Activated CD4-positive, alpha-beta memory T cell treated with anti-CD3 and anti-CD28 coated beads for 36 hours (primary cell): ENCODE data around the gene PELO. TPM values are rescaled to one million over a fixed set of nuclear protein-coding genes. Genes with fewer than 3 reads are reported as not detected.
A peak's percentile ranks its signal among the peaks of the same experiment; 100 is the strongest.

ENCODE experiments used
- CTCF ChIA-PET: fragments of 350-600 bp; sonication (Branson Sonifier 250); formaldehyde crosslinking; loops from one replicate; lab custom pipeline; 2021; ENCODE audit warnings: antibody characterized with exemption, inconsistent platforms; lab: Charles Lee
- POLR2A ChIA-PET: fragments of 350-600 bp; sonication (Branson Sonifier 250); formaldehyde crosslinking; loops from one replicate; lab custom pipeline; 2021; ENCODE audit warnings: antibody characterized with exemption; lab: Charles Lee
- DNase-seq: peaks from one replicate; pipeline ENCODE4 v3.0.0-alpha.2; 2020
- H3K27ac Mint-ChIP-seq: one replicate; pipeline ENCODE4 v1.8.0; 2021; ENCODE audit warnings: mixed read lengths
- H3K27me3 Mint-ChIP-seq: one replicate; pipeline ENCODE4 v1.8.0; 2021; ENCODE audit warnings: mixed read lengths
- H3K36me3 Mint-ChIP-seq: one replicate; pipeline ENCODE4 v1.8.0; 2021; ENCODE audit warnings: mixed read lengths
- H3K4me1 Mint-ChIP-seq: one replicate; pipeline ENCODE4 v1.8.0; 2021; ENCODE audit warnings: low read depth, mixed read lengths
- H3K4me3 Mint-ChIP-seq: one replicate; pipeline ENCODE4 v1.8.0; 2021; ENCODE audit warnings: mild to moderate bottlenecking, mixed read lengths
- H3K9me3 Mint-ChIP-seq: one replicate; pipeline ENCODE4 v1.8.0; 2021; ENCODE audit warnings: mixed read lengths
- intact Hi-C: fragments of 100-400 bp; cut with micrococcal nuclease; formaldehyde crosslinking; loops from one replicate; pipeline ENCODE4 v1.15.1; 2023
- total RNA-seq, 2 experiments: library from RNA; stranded (reverse); gene quantifications; one replicate each; pipeline ENCODE4 v1.2.3, GENCODE V29; 2021

Gene PELO
- total RNA-seq, 2 experiments from 2014 or later: 15.1 to 16.2 TPM

GRCh38 chr5:52801329-52801728 is 13.6 kb downstream of the PELO start:
- Mint-ChIP-seq H3K9me3 (no peaks in the 10 kb centered on the region), H3K4me3 (peak overlapping the region; percentile 88), H3K27me3 (no peaks in the 10 kb centered on the region), H3K36me3 (peaks cover 41% of the 10 kb centered on the region), H3K4me1 (peaks cover 53% of the 10 kb centered on the region), H3K27ac (peak overlapping the region; percentile 96)
- ChIA-PET CTCF (interaction anchor here (0.9 to 3.2 kb wide), 4 partner anchors 14 to 114 kb away, joined by 3 to 16 read pairs (median 3); partner anchors contain the start of genes ITGA1 and PELO), POLR2A (interaction anchor here (3.4 kb wide), 1 partner anchor 12 kb away, joined by 12 read pairs; no protein-coding TSS in a partner anchor)
- no peak for DNase-seq
- intact Hi-C loops: loop anchor here (2.0 to 5.0 kb wide), 5 partner anchors 31 to 1509 kb away; partner anchors contain the start of genes ARL15 and MOCS2

- ChIA-PET POLR2A (no interaction called here), CTCF (interaction anchor here (1.4 kb wide), 1 partner anchor 110 kb away, joined by 3 read pairs; no protein-coding TSS in a partner anchor)
- H3K9me3 Mint-ChIP-seq: no peaks in the 10 kb centered on the region
- intact Hi-C loops: loop anchor here (5.0 kb wide), 2 partner anchors 95 to 205 kb away; no protein-coding TSS in a partner anchor
- no peaks in the 10 kb centered on the region for H3K27me3 Mint-ChIP-seq
- no peak for DNase-seq
- peaks cover 51% of the 10 kb centered on the region for H3K4me1 Mint-ChIP-seq
- no peak overlapping the region for H3K27ac Mint-ChIP-seq
- H3K36me3 Mint-ChIP-seq: peaks cover 41% of the 10 kb centered on the region
- peak overlapping the region; percentile 17 for H3K4me3 Mint-ChIP-seq
These were observed 14.7 kb downstream of the PELO start for GRCh38 chr5:52802272-52802973.

GRCh38 chr5:52802974-52803336 is 15.2 kb downstream of the PELO start:
- H3K27ac Mint-ChIP-seq: no peak overlapping the region
- H3K9me3 Mint-ChIP-seq: no peaks in the 10 kb centered on the region
- H3K4me1 Mint-ChIP-seq: peaks cover 47% of the 10 kb centered on the region
- H3K27me3 Mint-ChIP-seq: no peaks in the 10 kb centered on the region
- POLR2A ChIA-PET: no interaction called here
- CTCF ChIA-PET: interaction anchor here (0.6 kb wide), 1 partner anchor 312 kb away, joined by 3 read pairs; no protein-coding TSS in a partner anchor
- intact Hi-C loops: loop anchor here (5.0 kb wide), 2 partner anchors 96 to 204 kb away; no protein-coding TSS in a partner anchor
- H3K4me3 Mint-ChIP-seq: peak overlapping the region; percentile 20
- peaks cover 41% of the 10 kb centered on the region for H3K36me3 Mint-ChIP-seq
- DNase-seq: no peak

- POLR2A ChIA-PET: no interaction called here
- H3K4me3 Mint-ChIP-seq: no peak overlapping the region
- no peaks in the 10 kb centered on the region for H3K9me3 Mint-ChIP-seq
- CTCF ChIA-PET: interaction anchor here (2.4 kb wide), 1 partner anchor 17 kb away, joined by 7 read pairs; the partner anchor contains the start of genes ITGA1 and PELO
- DNase-seq: no peak
- peaks cover 41% of the 10 kb centered on the region for H3K36me3 Mint-ChIP-seq
- peaks cover 34% of the 10 kb centered on the region for H3K4me1 Mint-ChIP-seq
- intact Hi-C loops: loop anchor here (5.0 kb wide), 2 partner anchors 97 to 203 kb away; no protein-coding TSS in a partner anchor
- no peak overlapping the region for H3K27ac Mint-ChIP-seq
- H3K27me3 Mint-ChIP-seq: no peaks in the 10 kb centered on the region
These were observed 16.7 kb downstream of the PELO start for GRCh38 chr5:52804387-52804791.

GRCh38 chr5:52804981-52805380 is 17.3 kb downstream of the PELO start:
- Mint-ChIP-seq H3K9me3 (no peaks in the 10 kb centered on the region), H3K4me3 (no peak overlapping the region), H3K4me1 (peaks cover 38% of the 10 kb centered on the region), H3K36me3 (peaks cover 38% of the 10 kb centered on the region), H3K27ac (no peak overlapping the region), H3K27me3 (no peaks in the 10 kb centered on the region)
- POLR2A ChIA-PET: no interaction called here
- intact Hi-C loops: loop anchor here (5.0 kb wide), 2 partner anchors 98 to 202 kb away; no protein-coding TSS in a partner anchor
- CTCF ChIA-PET: interaction anchor here (2.4 kb wide), 1 partner anchor 17 kb away, joined by 7 read pairs; the partner anchor contains the start of genes ITGA1 and PELO
- no peak for DNase-seq

- Mint-ChIP-seq H3K36me3 (peaks cover 33% of the 10 kb centered on the region), H3K4me3 (no peak overlapping the region), H3K27ac (no peak overlapping the region), H3K9me3 (no peaks in the 10 kb centered on the region), H3K4me1 (peaks cover 39% of the 10 kb centered on the region), H3K27me3 (no peaks in the 10 kb centered on the region)
- CTCF ChIA-PET: interaction anchor here (2.4 kb wide), 1 partner anchor 18 kb away, joined by 7 read pairs; the partner anchor contains the start of genes ITGA1 and PELO
- intact Hi-C loops: no loop called here
- POLR2A ChIA-PET: no interaction called here
- no peak for DNase-seq
These were observed 17.9 kb downstream of the PELO start for GRCh38 chr5:52805615-52806014.

GRCh38 chr5:52807037-52807436 is 19.3 kb downstream of the PELO start:
- Mint-ChIP-seq H3K4me1 (peaks cover 30% of the 10 kb centered on the region), H3K27me3 (no peaks in the 10 kb centered on the region), H3K9me3 (no peaks in the 10 kb centered on the region), H3K36me3 (peaks cover 23% of the 10 kb centered on the region), H3K27ac (no peak overlapping the region), H3K4me3 (no peak overlapping the region)
- ChIA-PET CTCF (no interaction called here), POLR2A (no interaction called here)
- no peak for DNase-seq
- intact Hi-C loops: no loop called here

- Mint-ChIP-seq H3K9me3 (no peaks in the 10 kb centered on the region), H3K36me3 (peaks cover 19% of the 10 kb centered on the region), H3K27ac (no peak overlapping the region), H3K4me1 (peaks cover 25% of the 10 kb centered on the region), H3K4me3 (no peak overlapping the region), H3K27me3 (no peaks in the 10 kb centered on the region)
- ChIA-PET CTCF (no interaction called here), POLR2A (interaction anchor here (0.6 kb wide), 1 partner anchor 8 kb away, joined by 3 read pairs; no protein-coding TSS in a partner anchor)
- no peak for DNase-seq
- intact Hi-C loops: no loop called here
These were observed 20.0 kb downstream of the PELO start for GRCh38 chr5:52807723-52808122.

- no peaks in the 10 kb centered on the region for H3K27me3 Mint-ChIP-seq
- peaks cover 21% of the 10 kb centered on the region for H3K4me1 Mint-ChIP-seq
- intact Hi-C loops: no loop called here
- H3K9me3 Mint-ChIP-seq: no peaks in the 10 kb centered on the region
- no peak for DNase-seq
- H3K36me3 Mint-ChIP-seq: peaks cover 15% of the 10 kb centered on the region
- ChIA-PET POLR2A (no interaction called here), CTCF (no interaction called here)
- H3K4me3 Mint-ChIP-seq: no peak overlapping the region
- no peak overlapping the region for H3K27ac Mint-ChIP-seq
These were observed 20.7 kb downstream of the PELO start for GRCh38 chr5:52808316-52808901.

- ChIA-PET CTCF (interaction anchor here (1.0 kb wide), 1 partner anchor 118 kb away, joined by 4 read pairs; no protein-coding TSS in a partner anchor), POLR2A (interaction anchor here (1.2 kb wide), 1 partner anchor 10 kb away, joined by 5 read pairs; no protein-coding TSS in a partner anchor)
- no peak overlapping the region for H3K4me3 Mint-ChIP-seq
- H3K9me3 Mint-ChIP-seq: no peaks in the 10 kb centered on the region
- peaks cover 7% of the 10 kb centered on the region for H3K36me3 Mint-ChIP-seq
- peaks cover 11% of the 10 kb centered on the region for H3K4me1 Mint-ChIP-seq
- H3K27me3 Mint-ChIP-seq: no peaks in the 10 kb centered on the region
- DNase-seq: no peak
- intact Hi-C loops: no loop called here
- H3K27ac Mint-ChIP-seq: no peak overlapping the region
These were observed 22.2 kb downstream of the PELO start for GRCh38 chr5:52809884-52810283.

- DNase-seq: no peak
- CTCF ChIA-PET: interaction anchor here (0.7 to 1.0 kb wide), 2 partner anchors 16 to 118 kb away, joined by 3 to 4 read pairs; no protein-coding TSS in a partner anchor
- Mint-ChIP-seq H3K4me1 (peaks cover 6% of the 10 kb centered on the region), H3K4me3 (no peak overlapping the region), H3K9me3 (no peaks in the 10 kb centered on the region), H3K27me3 (no peaks in the 10 kb centered on the region), H3K36me3 (peaks cover 2% of the 10 kb centered on the region), H3K27ac (no peak overlapping the region)
- intact Hi-C loops: no loop called here
- POLR2A ChIA-PET: interaction anchor here (1.2 kb wide), 1 partner anchor 10 kb away, joined by 5 read pairs; no protein-coding TSS in a partner anchor
These were observed 22.7 kb downstream of the PELO start for GRCh38 chr5:52810426-52810825.
